Measurements from ENCODE around the gene FEZF2. TPM values are rescaled to one million over a fixed set of nuclear protein-coding genes. Genes with fewer than 3 reads are reported as not detected.

The FEZF2 gene
- total RNA-seq, 2 donors from 2014 or later, result not detected

- Histone ChIP-seq H3K27me3 (peaks cover 0 to 57% of the 10 kb centered on the region in 2 donors), H3K4me3 (no peak overlapping the region), H3K27ac (no peak overlapping the region), H3K36me3 (replicated peaks in 1 of 2; ENCODE audit: insufficient read depth in 1 of 2, low read depth in 2 of 2) (no peaks in the 10 kb centered on the region), H3K9me3 (no peaks in the 10 kb centered on the region), H3K4me1 (peaks cover 48% of the 10 kb centered on the region)
- intact Hi-C loops (cut with DNase I), result no loop called here
- no peak for TF ChIP-seq CTCF (IDR thresholded peaks at IDR 0.05)
- no peak for TF ChIP-seq POLR2A (IDR thresholded peaks at IDR 0.05)
- DNase-seq (no peak), ATAC-seq (no peak)
- 4 to 9% methylated on average over 30 of the region's 30 CpGs for WGBS, 2 donors
Observed at GRCh38 chr3:62374341-62375218, 1.2 kb upstream of the FEZF2 start.

- Histone ChIP-seq H3K27me3 (peaks cover 0 to 60% of the 10 kb centered on the region in 2 donors), H3K4me1 (peaks cover 48% of the 10 kb centered on the region), H3K9me3 (no peaks in the 10 kb centered on the region), H3K4me3 (no peak overlapping the region), H3K27ac (no peak overlapping the region), H3K36me3 (replicated peaks in 1 of 2; ENCODE audit: insufficient read depth in 1 of 2, low read depth in 2 of 2) (no peaks in the 10 kb centered on the region)
- intact Hi-C loops (cut with DNase I), result no loop called here
- ATAC-seq, result no peak
- 1 to 2% methylated on average over 41 to 47 of the region's 47 CpGs for WGBS, 2 donors
- DNase-seq, result no peak
- TF ChIP-seq CTCF (IDR thresholded peaks at IDR 0.05) (no peak), POLR2A (IDR thresholded peaks at IDR 0.05) (no peak)
Observed at GRCh38 chr3:62373714-62374333, 474 bp upstream of the FEZF2 start.

- WGBS, 2 donors, result 1 to 2% methylated on average over 7 to 30 of the region's 30 CpGs
- Histone ChIP-seq H3K4me3 (no peak overlapping the region), H3K27me3 (peaks cover 0 to 63% of the 10 kb centered on the region in 2 donors), H3K9me3 (no peaks in the 10 kb centered on the region), H3K4me1 (peaks cover 48% of the 10 kb centered on the region), H3K36me3 (replicated peaks in 1 of 2; ENCODE audit: insufficient read depth in 1 of 2, low read depth in 2 of 2) (no peaks in the 10 kb centered on the region), H3K27ac (no peak overlapping the region)
- TF ChIP-seq POLR2A (IDR thresholded peaks at IDR 0.05), result no peak
- TF ChIP-seq CTCF (IDR thresholded peaks at IDR 0.05), result no peak
- no peak for ATAC-seq
- intact Hi-C loops (cut with DNase I), result no loop called here
- no peak for DNase-seq
Observed at GRCh38 chr3:62372621-62373041, 719 bp downstream of the FEZF2 start.

GRCh38 chr3:62371720-62372591 lies 1.4 kb downstream of the FEZF2 start:
- Histone ChIP-seq H3K27ac (no peak overlapping the region), H3K4me1 (peaks cover 48% of the 10 kb centered on the region), H3K4me3 (no peak overlapping the region), H3K9me3 (no peaks in the 10 kb centered on the region), H3K36me3 (replicated peaks in 1 of 2; ENCODE audit: insufficient read depth in 1 of 2, low read depth in 2 of 2) (no peaks in the 10 kb centered on the region), H3K27me3 (peaks cover 0 to 65% of the 10 kb centered on the region in 2 donors)
- ATAC-seq (no peak), DNase-seq (no peak)
- intact Hi-C loops (cut with DNase I), result no loop called here
- WGBS, 2 donors, result 1 to 4% methylated on average over 18 to 47 of the region's 66 CpGs
- TF ChIP-seq POLR2A (IDR thresholded peaks at IDR 0.05) (no peak), CTCF (IDR thresholded peaks at IDR 0.05) (no peak)
